ENCODE measurements around the gene KCND2.

The KCND2 gene

DNA sequence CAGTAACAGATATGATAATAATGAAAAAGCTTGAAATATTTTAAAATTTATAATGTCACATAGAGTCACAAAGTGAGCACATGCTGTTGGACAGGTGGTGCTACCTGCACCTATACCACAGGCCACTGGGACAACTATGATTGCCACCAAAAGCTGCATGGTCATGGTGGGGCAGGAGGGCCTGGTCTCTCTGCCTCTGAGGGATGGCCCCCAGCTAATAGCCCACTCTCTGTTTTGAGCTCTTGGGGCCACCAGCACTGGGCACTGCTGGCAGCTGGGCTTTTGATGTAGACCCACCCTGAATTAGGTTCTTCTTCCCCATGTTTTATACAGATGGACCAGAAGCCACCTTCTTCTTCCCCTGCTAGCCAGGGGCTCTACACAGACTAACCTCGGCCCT lies 265.4 kb downstream of the KCND2 start:
- no peak overlapping the region for H3K4me3 ChIP-seq (ENCODE audit: low read depth, low read length)
- TF ChIP-seq CTCF (IDR thresholded peaks at IDR 0.05; ENCODE audit: low read depth, low read length): no peak

- TF ChIP-seq CTCF (IDR thresholded peaks at IDR 0.05; ENCODE audit: low read depth, low read length): no peak
- no peak overlapping the region for H3K4me3 ChIP-seq (ENCODE audit: low read depth, low read length)
Observed at GRCh38 chr7:120539321-120539720, 266.3 kb downstream of the KCND2 start.

DNA sequence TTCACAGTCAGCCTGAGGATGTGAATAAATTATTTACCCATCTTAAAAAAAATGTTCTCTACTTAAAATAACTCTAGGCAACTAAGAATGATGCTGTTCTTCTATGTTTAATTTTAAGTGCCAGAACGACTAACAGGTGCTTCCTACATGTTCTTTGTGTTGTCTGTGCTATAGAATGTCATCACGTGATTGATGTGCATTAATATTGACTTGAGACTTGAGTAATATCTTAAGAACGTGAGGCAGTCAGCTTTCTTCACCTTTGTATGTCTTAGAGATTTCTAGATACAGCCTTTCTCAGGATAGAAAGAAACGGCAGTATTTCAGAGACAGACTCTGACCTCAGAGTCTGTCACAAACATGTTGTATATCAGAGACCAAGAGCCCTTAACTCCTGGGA lies 274.6 kb downstream of the KCND2 start:
- no peak overlapping the region for H3K4me3 ChIP-seq (ENCODE audit: low read depth, low read length)
- no peak for TF ChIP-seq CTCF (IDR thresholded peaks at IDR 0.05; ENCODE audit: low read depth, low read length)

GRCh38 chr7:120550494-120551048 lies 277.6 kb downstream of the KCND2 start:
- no peak for TF ChIP-seq CTCF (IDR thresholded peaks at IDR 0.05; ENCODE audit: low read depth, low read length)
- no peak overlapping the region for H3K4me3 ChIP-seq (ENCODE audit: low read depth, low read length)

DNA sequence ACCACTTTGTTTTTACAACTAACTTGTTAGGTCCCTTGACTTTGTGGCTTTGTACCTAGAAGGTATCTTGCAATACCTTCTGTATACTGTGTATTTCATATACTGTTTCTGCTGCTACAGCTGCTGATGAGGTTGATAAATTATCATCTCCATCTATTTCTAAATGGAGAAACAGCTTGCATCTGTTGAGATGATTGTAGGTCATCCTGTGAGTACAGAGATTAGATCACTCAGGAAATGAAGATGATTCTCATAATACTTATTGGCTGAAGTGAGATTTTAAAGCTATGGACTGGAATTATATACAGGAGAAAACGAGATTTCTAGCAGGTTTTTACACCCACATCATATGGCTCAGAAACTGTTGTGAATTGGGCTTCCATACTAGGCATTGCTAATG lies 280.5 kb downstream of the KCND2 start:
- no peak overlapping the region for H3K4me3 ChIP-seq (ENCODE audit: low read depth, low read length)
- TF ChIP-seq CTCF (IDR thresholded peaks at IDR 0.05; ENCODE audit: low read depth, low read length): no peak

DNA sequence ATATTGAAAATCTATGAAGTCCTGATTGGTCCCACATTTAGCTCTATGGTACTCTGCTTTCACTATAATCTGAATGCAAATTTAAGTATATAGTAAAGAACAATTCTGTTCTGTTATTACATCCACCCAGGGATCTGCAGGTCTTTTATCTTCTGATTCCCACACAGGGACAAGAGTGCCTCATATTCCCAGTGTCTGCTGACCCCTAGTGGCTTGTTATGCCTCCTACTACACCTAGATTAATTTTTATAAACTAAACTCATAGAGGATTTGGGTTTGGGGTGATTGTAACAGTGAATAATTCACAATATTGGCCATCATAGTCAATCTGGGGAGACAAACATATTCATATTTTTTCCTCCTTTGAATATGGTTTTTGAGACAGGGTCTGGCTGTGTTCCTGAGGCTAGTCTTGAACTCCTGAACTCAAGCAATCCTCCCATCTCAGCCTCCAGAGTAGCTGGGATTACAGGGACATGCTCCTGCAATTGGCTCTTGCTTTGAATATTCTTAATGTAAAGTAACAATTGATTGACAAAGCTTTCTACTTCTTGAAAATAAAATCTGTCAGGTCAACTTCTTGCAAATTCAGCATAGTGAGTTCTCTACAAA lies 282.1 kb downstream of the KCND2 start:
- no peak for TF ChIP-seq CTCF (IDR thresholded peaks at IDR 0.05; ENCODE audit: low read depth, low read length)
- no peak overlapping the region for H3K4me3 ChIP-seq (ENCODE audit: low read depth, low read length)

DNA sequence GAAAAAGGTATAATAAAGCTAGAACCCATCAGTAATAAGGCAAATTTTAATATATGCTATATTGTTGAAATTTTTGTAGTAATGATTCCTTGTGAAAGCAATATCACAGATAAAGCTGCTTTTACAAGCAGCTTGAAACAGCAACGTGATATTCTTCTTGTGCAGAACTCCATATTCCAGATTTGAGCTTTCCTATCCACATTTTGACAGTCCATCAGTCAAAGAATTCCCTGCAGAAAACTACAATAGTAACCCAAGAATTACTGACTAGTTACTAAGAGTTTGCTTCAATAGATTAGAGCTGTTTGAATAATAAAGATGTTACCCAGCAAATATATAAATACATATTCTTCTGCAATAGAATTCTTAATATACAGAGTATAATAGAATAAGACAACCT lies 291.2 kb downstream of the KCND2 start:
- H3K4me3 ChIP-seq (ENCODE audit: low read depth, low read length): no peak overlapping the region
- TF ChIP-seq CTCF (IDR thresholded peaks at IDR 0.05; ENCODE audit: low read depth, low read length): no peak
